WTC11 (cell line): Measurements from ENCODE around the gene KIFC1.
"Not testable (repeated sequence)": the region's sequence is repeated elsewhere in the genome, so short reads cannot be mapped to it uniquely, and the experiment has no call there.

ENCODE experiments used
- CTCF ChIP-seq: fragments of 200-600 bp; IDR thresholded peaks from 2 replicates; pipeline ENCODE4 v1.8.0; 2022; ENCODE audit warnings: antibody characterized with exemption
- MXD4 ChIP-seq: fragments of 250-450 bp; sonication (Bioruptor Pico); IDR thresholded peaks from 2 replicates; pipeline ENCODE4 v1.8.0; 2021; ENCODE audit warnings: mild to moderate bottlenecking, moderate library complexity, borderline replicate concordance
- RELA ChIP-seq: sonication (generic); formaldehyde crosslinking; IDR thresholded peaks from 2 replicates; pipeline ENCODE4 v1.8.1; 2022; ENCODE audit warnings: missing genetic modification reagents, mild to moderate bottlenecking, borderline replicate concordance

DNA sequence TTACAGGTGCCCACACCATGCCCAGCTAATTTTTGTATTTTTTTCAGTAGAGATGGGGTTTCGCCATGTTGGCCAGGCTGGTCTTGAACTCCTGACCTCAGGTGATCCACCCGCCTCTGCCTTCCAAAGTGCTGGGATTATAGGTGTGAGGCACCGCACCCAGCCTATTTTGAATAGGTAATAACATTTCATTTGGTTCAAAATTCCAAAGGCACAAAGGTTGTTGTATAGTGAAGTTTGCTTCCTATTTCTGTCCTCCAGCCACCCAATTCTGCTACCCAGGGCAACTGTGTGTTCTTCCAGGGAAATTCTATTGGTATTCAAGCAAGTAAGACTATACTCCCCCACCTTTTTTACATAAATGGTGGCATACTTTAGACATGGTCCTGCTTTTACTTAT is 7.0 kb downstream of the KIFC1 start:
- not testable (repeated sequence) for TF ChIP-seq MXD4 (CRISPR knock-in tag); CTCF; RELA
